Peyer's patch (tissue), 4 donors: ENCODE data around the gene CHN2.

ENCODE experiments used
- CTCF ChIP-seq, 6 experiments: fragments of 450-650 bp in 4 of 6; fragments of 200-600 bp in 2 of 6; sonication (generic) in 1 of 6; IDR thresholded peaks; one replicate each; pipeline ENCODE4 v1.5.1; 2017 to 2019; ENCODE audit warnings: antibody characterized with exemption in 6 of 6, mild to moderate bottlenecking in 3 of 6, moderate library complexity in 1 of 6
- POLR2A ChIP-seq, 2 donors: fragments of 450-650 bp; IDR thresholded peaks; one replicate each; pipeline ENCODE4 v1.5.1; 2017; ENCODE audit warnings: antibody characterized with exemption in 2 of 2, mild to moderate bottlenecking in 2 of 2, moderate library complexity in 2 of 2

- TF ChIP-seq CTCF (IDR thresholded peaks at IDR 0.05) (no peak), POLR2A (IDR thresholded peaks at IDR 0.05) (no peak)
These were observed 249.7 kb downstream of the CHN2 start for GRCh38 chr7:29444267-29444666.
